Heart right ventricle (tissue), 16 donors: Measurements from ENCODE around the gene CYGB. TPM values are rescaled to one million over a fixed set of nuclear protein-coding genes. Genes with fewer than 3 reads are reported as not detected.
"Not testable (repeated sequence)": the region's sequence is repeated elsewhere in the genome, so short reads cannot be mapped to it uniquely, and the experiment has no call there.

Experiments
- ATAC-seq, 8 donors: fragments of 200-7000 bp; cut with Tn5 transposase; one replicate each; pipeline ENCODE4 v1.9.1; 2020; ENCODE audit warnings: mild to moderate bottlenecking in 8 of 8, moderate library complexity in 8 of 8, moderate number of reproducible peaks in 1 of 8
- DNase-seq, 2 donors: peaks; one replicate each; pipeline ENCODE4 v3.0.0-alpha.2; 2020
- H3K27ac ChIP-seq, 10 donors: fragments of 200-600 bp; sonication (generic) in 2 of 10; one replicate each; pipeline versions ENCODE4 v1.5.0 to v1.8.0; 2020 to 2022; ENCODE audit warnings: mild to moderate bottlenecking in 3 of 10
- H3K27me3 ChIP-seq, 7 donors: fragments of 200-600 bp; one replicate each; pipeline ENCODE4 v1.8.0; 2021 to 2022; ENCODE audit warnings: mild to moderate bottlenecking in 2 of 7
- H3K36me3 ChIP-seq, 9 donors: fragments of 200-600 bp; sonication (generic) in 1 of 9; one replicate each; pipeline versions ENCODE4 v1.5.0 to v1.8.0; 2020 to 2022; ENCODE audit warnings: mild to moderate bottlenecking in 2 of 9
- H3K4me1 ChIP-seq, 9 donors: fragments of 200-600 bp; sonication (generic) in 1 of 9; one replicate each; pipeline versions ENCODE4 v1.5.0 to v1.8.0; 2020 to 2022; ENCODE audit warnings: mild to moderate bottlenecking in 4 of 9
- H3K4me3 ChIP-seq, 10 donors: fragments of 200-600 bp; sonication (generic) in 2 of 10; one replicate each; pipeline versions ENCODE4 v1.5.0 to v1.8.0; 2020 to 2022; ENCODE audit warnings: mild to moderate bottlenecking in 7 of 10, moderate library complexity in 2 of 10
- H3K9me3 ChIP-seq, 11 donors: fragments of 200-600 bp in 10 of 11; sonication (generic) in 2 of 11; one replicate each; pipeline versions ENCODE4 v1.5.0 to v1.8.0; 2013 to 2022; ENCODE audit warnings: mild to moderate bottlenecking in 2 of 11, control low read depth in 1 of 11, moderate library complexity in 1 of 11
- WGBS, 2 donors: extraction: QIAGEN DNeasy Blood & Tissue Kit; methylation state at CpG; one replicate each; pipeline ENCODE4 v1.1.7; 2013; ENCODE audit warnings: inconsistent platforms in 1 of 2; 5-methylcytosine and 5-hydroxymethylcytosine counted together
- intact Hi-C, 10 donors: fragments of 100-400 bp; cut with DNase I; formaldehyde crosslinking; loops; one replicate each; pipeline versions ENCODE4 v1.11.1 to v1.14.2; 2022
- polyA plus RNA-seq, 2 donors: library from polyadenylated mRNA; stranded (reverse); fragments of 200-250 nt; gene quantifications; one replicate each; pipeline ENCODE4 v1.2.3, GENCODE V29; 2013
- total RNA-seq, 10 donors: library from RNA; stranded (reverse); fragmentation: NEBNext Ultra II Directional in 3 of 10; extraction: Animal tissue kit (Norgen Biotek cat#: 25700) in 3 of 10; gene quantifications; one replicate each; pipeline versions ENCODE4 v1.2.1 to v1.2.4, GENCODE V29; 2021 to 2023
- TF ChIP-seq, protein P1 (sequence below), 9 donors: fragments of 200-600 bp; sonication (generic) in 2 of 9; IDR thresholded peaks; one replicate each; pipeline versions ENCODE4 v1.5.0 to v1.8.0; 2021 to 2022; ENCODE audit warnings: antibody characterized with exemption in 9 of 9, mild to moderate bottlenecking in 5 of 9, moderate library complexity in 1 of 9
- donor health status: Arrhythmogenic right ventricular cardiomyopathy.
- donor health status: ischemic (EF 13 %, LVEDD 7.1; RV severe dilation, severe dysfunction).
- donor health status: healthy with polysubstance abuse.
- donor health status: DM: no; HTN: yes; CAD: no.
- donor health status: DM: no; HTN: no; CAD: no.
- donor health status: ischemic (EF 25% LVEDD 6.9; RV normal size, moderate dysfunction).
- donor health status: ischemic (EF 25% LVEDD 5.7; RV mildly dilated, moderate dysfunction).
- donor health status: healthy.
- donor health status: DM: yes; HTN: yes; CAD: no.
- donor health status: Ischemic cardiomyopathy.
- donor health status: ischemic (EF 35%, LVEDD 5.7; RV mildly dilated, moderate dysfunction).
- donor health status: nonischemic (EF 11% LVEDD 7.7; RV severe dilation, severe dysfunction).
- donor health status: DM: yes; HTN: yes; CAD: no.
- donor health status: PGD.
- donor health status: ischemic (EF 29% LVEDD 5.4; RV normal size, mild dysfunction).
- donor health status: nonischemic (EF 23%, LVEDD 6.1; RV moderate dilation, normal function).

The CYGB gene
- total and polyA plus RNA-seq, 12 donors: 9.3 to 57.7 (median 21.1) TPM

DNA sequence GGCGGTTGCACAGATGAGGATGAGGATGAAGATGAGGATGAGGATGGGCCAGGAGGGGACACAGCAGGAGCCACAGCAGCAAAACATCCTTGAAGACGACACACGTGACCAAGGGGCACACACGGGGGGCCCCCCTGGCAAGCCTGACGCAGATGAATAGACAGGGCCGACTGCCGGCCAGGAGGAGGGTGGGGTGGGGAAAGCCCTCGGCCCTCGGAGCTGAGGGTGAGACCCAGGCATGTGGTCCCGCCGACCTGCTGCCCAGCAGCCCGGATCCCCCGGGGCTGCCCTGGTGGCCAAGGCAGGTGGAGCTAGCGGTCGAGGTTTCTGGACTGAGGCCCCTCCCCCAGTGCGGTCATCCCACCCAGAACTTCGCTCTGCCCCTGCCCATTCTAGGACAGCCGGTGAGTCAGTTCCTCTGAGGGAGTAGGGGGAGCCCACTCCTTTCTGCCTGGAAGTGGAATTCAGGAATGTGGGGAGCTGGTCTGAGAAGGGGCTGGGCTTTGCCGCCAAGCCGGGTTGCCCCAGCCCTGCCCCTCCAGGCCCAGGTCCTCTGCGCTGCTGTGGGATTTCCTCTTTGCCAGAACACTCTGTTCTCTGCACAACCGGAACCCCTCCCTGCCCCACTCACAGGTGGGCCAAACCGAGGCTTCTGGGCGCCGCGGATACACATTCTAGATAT, 9.9 kb downstream of the CYGB start:
- TF ChIP-seq, protein P1, sequence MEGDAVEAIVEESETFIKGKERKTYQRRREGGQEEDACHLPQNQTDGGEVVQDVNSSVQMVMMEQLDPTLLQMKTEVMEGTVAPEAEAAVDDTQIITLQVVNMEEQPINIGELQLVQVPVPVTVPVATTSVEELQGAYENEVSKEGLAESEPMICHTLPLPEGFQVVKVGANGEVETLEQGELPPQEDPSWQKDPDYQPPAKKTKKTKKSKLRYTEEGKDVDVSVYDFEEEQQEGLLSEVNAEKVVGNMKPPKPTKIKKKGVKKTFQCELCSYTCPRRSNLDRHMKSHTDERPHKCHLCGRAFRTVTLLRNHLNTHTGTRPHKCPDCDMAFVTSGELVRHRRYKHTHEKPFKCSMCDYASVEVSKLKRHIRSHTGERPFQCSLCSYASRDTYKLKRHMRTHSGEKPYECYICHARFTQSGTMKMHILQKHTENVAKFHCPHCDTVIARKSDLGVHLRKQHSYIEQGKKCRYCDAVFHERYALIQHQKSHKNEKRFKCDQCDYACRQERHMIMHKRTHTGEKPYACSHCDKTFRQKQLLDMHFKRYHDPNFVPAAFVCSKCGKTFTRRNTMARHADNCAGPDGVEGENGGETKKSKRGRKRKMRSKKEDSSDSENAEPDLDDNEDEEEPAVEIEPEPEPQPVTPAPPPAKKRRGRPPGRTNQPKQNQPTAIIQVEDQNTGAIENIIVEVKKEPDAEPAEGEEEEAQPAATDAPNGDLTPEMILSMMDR (IDR thresholded peaks at IDR 0.05): peak in 6 of 9 donors; percentile 11 to 28 (median 16)
- intact Hi-C loops: loop anchor here in 2 of 10 donors (10.0 kb wide), 1 partner anchor 97 kb away; no protein-coding TSS in a partner anchor
- peak; percentile 1 to 57 (median 36) for ATAC-seq
- H3K4me1 ChIP-seq: peaks cover 45 to 82% (median 70%) of the 10 kb centered on the region in 9 donors
- H3K36me3 ChIP-seq: no peaks in the 10 kb centered on the region
- DNase-seq: peak; percentile 73 to 76
- H3K4me3 ChIP-seq: peak overlapping the region in 8 of 10 donors; percentile 1 to 49 (median 36)
- H3K27ac ChIP-seq: peak overlapping the region; percentile 93 to 99 (median 96)
- H3K9me3 ChIP-seq: no peaks in the 10 kb centered on the region
- WGBS, 2 donors: 28 to 29% methylated on average over 25 to 26 of the region's 26 CpGs
- H3K27me3 ChIP-seq: no peaks in the 10 kb centered on the region

DNA sequence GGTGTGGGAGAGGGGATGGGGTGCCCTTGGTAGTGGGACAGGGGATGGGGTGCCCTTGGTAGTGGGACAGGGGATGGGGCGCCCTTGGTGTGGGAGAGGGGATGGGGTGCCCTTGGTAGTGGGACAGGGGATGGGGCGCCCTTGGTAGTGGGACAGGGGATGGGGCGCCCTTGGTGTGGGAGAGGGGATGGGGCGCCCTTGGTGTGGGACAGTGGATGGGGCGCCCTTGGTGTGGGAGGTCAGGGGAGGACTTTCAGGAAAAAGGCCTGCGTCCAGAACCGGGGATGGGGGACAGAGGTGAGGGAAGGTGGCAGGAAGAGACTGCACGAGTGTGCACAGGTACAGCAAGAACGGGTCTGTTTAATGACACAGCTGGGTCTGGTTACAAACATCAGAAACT, 10.5 kb downstream of the CYGB start:
- intact Hi-C loops: loop anchor here in 2 of 10 donors (10.0 kb wide), 1 partner anchor 98 kb away; no protein-coding TSS in a partner anchor
- H3K36me3 ChIP-seq, H3K27me3 ChIP-seq, DNase-seq, H3K9me3 ChIP-seq, ATAC-seq: not testable (repeated sequence)
- peak overlapping the region; percentile 93 to 99 (median 96) for H3K27ac ChIP-seq
- peak overlapping the region in 2 of 10 donors; percentile 39 to 43 for H3K4me3 ChIP-seq
- H3K4me1 ChIP-seq: peaks cover 45 to 77% (median 70%) of the 10 kb centered on the region in 9 donors
- WGBS, 2 donors: 61 to 69% methylated on average over 9 of the region's 9 CpGs

- ATAC-seq, H3K9me3 ChIP-seq, DNase-seq, H3K36me3 ChIP-seq, H3K4me3 ChIP-seq, H3K27me3 ChIP-seq: not testable (repeated sequence)
- Histone ChIP-seq H3K27ac (peak overlapping the region in 9 of 10 donors; percentile 13 to 71 (median 51)), H3K4me1 (peaks cover 31 to 63% (median 56%) of the 10 kb centered on the region in 9 donors)
- 86 to 95% methylated on average over 8 of the region's 8 CpGs for WGBS, 2 donors
- intact Hi-C loops: loop anchor here in 2 of 10 donors (10.0 kb wide), 1 partner anchor 99 kb away; no protein-coding TSS in a partner anchor
These were observed 12.0 kb downstream of the CYGB start for GRCh38 chr17:76525513-76525833.

DNA sequence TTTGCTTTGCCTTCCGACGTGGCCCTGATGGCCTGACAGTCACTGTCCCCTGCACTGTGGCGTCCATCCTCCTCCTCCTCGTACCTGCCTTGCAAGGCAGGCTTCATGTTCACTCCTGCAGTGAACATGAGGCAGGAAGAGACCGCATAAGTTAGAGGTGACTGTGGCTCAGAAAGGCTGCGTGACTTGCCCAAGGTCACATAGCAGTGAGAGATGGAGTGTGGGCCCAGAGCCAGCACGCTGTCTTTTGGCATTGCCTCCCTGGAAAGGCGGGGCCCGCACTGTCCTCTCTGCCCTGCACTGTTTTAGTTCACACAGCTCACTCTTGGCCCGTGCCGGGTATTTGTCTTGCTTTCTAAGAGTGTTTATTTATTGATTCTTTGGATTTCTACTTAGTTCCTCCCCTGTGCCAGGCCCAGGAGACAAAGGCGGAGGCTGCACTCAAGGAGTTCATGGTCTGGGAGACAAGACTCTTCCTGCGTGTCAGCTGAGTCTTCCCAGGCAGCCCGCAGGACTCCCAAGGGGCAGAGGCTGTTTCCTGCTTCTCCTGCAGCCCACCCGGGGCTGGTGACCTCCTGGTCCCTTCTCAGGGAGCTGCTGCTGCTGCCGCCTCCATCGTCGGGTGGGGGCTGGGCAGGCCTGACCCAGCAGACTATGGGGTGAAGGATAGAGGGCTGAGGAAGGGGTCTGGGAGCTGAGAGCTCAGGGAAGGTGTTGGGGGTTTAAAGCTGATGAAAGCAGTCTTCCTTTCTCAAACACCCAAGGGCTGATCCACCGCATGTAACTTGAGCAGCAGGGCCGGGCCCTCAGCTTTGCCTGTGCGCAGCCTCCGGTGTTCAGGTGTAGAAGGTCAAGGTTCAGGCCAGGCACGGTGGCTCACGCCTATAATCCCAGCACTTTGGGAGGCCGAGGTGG, 12.7 kb downstream of the CYGB start:
- no peak overlapping the region for H3K4me3 ChIP-seq
- H3K27me3 ChIP-seq: no peaks in the 10 kb centered on the region
- peak in 5 of 8 donors; percentile 10 to 57 (median 24) for ATAC-seq
- intact Hi-C loops: loop anchor here in 6 of 10 donors (1.0 to 10.0 kb wide), 4 partner anchors 61 to 102 kb away; no protein-coding TSS in a partner anchor
- no peaks in the 10 kb centered on the region for H3K9me3 ChIP-seq
- H3K27ac ChIP-seq: peak overlapping the region in 9 of 10 donors; percentile 13 to 71 (median 51)
- H3K4me1 ChIP-seq: peaks cover 27 to 57% (median 50%) of the 10 kb centered on the region in 9 donors
- 52 to 59% methylated on average over 25 of the region's 25 CpGs for WGBS, 2 donors
- no peaks in the 10 kb centered on the region for H3K36me3 ChIP-seq
- DNase-seq: peak; percentile 65 to 81
- TF ChIP-seq, protein P1 (IDR thresholded peaks at IDR 0.05): no peak
